Muscle of leg (tissue), 11 donors: ENCODE data around the gene ZBTB21. TPM values are rescaled to one million over a fixed set of nuclear protein-coding genes. Genes with fewer than 3 reads are reported as not detected.
A peak's percentile ranks its signal among the peaks of the same experiment; 100 is the strongest.

Source experiments
- DNase-seq: peaks from one replicate; pipeline ENCODE4 v3.0.0; 2013
- H3K27ac ChIP-seq: one replicate; pipeline ENCODE4 v1.5.1; 2013; ENCODE audit warnings: mild to moderate bottlenecking, low read length, control low read depth
- H3K27me3 ChIP-seq: one replicate; pipeline ENCODE4 v1.6.1; 2013; ENCODE audit warnings: low read length; ENCODE audit not compliant: control insufficient read depth, insufficient read depth
- H3K36me3 ChIP-seq: one replicate; pipeline ENCODE4 v1.6.1; 2013; ENCODE audit warnings: low read length; ENCODE audit not compliant: control insufficient read depth, insufficient read depth
- H3K4me1 ChIP-seq: one replicate; pipeline ENCODE4 v1.6.1; 2013; ENCODE audit warnings: low read length; ENCODE audit not compliant: control insufficient read depth, insufficient read depth
- H3K4me3 ChIP-seq: one replicate; pipeline ENCODE4 v1.5.1; 2013; ENCODE audit warnings: low read length, control low read depth
- H3K9me3 ChIP-seq: replicated peaks from 2 replicates; pipeline ENCODE4 v1.6.1; 2013; ENCODE audit warnings: low read depth, low read length; ENCODE audit not compliant: control insufficient read depth
- WGBS: methylation state at CpG from one replicate; pipeline ENCODE4 v1.1.5; 2013; ENCODE audit warnings: missing lambda C conversion rate; ENCODE audit not compliant: insufficient coverage; 5-methylcytosine and 5-hydroxymethylcytosine counted together
- polyA plus RNA-seq, 8 donors: library from polyadenylated mRNA; unstranded; fragments of 120-200 nt; gene quantifications; one replicate each; pipeline versions ENCODE4 v1.2.1 to v1.2.3, GENCODE V29; 2013; ENCODE audit warnings: inconsistent platforms in 1 of 8, low replicate concordance in 1 of 8; ENCODE audit not compliant: insufficient read length in 8 of 8, insufficient read depth in 1 of 8
- total RNA-seq: library from RNA; stranded (reverse); fragments of 120-200 nt; gene quantifications from one replicate; pipeline ENCODE4 v1.2.4, GENCODE V29; 2013

Gene ZBTB21
- total and polyA plus RNA-seq, 9 donors, result 3.5 to 8.4 (median 4.7) TPM

DNA sequence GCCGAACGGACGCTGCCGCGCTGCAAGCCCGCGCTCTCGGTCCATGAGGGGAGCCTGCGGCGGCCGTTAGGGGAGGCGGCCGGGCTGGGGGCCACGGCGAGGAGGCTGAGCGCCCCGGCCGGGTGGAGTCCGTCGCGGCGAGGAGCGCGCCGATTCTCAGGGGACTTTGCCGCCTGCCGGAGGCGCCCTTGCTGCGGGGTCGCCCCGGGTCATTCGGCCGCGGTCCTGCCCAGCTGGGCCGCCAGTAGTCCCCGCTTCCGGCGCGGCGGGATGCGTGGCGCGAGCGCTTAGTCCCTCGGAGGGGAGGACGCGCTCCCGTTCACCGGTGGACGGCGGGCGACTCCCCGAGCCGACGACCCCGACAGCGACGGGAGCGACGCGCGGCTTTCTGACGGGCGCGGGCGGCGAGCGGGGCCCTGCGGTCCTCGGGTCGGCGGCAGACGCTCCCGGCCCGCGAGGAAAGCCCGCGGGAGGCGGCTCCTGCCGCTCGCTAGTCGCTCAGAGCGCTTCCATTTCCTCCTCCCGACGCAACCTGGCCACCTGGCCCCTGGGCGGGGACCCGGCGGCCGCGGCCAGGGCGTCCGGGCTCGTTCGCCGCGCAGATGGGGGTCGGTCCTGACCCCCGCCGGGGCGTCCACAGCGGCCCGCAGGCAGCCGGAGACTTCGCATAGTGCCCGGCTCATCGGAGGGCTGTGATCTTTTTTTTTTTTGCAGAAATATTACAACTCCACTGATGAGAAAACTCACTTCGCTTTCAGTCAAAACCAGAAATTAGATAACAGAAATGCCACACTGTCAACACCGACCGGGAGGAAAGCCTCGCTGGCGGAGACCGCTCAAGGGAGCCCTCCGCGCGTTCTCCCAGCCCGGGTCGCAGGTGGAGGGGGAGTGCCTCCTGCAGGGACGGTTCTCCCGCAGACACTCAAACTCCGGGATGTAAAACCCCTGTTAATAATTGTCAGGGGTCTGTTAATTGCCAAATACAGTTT lies 641 bp upstream of the ZBTB21 start:
- peaks cover 8% of the 10 kb centered on the region for H3K27me3 ChIP-seq
- peaks cover 10% of the 10 kb centered on the region for H3K36me3 ChIP-seq
- peak overlapping the region; percentile 42 for H3K4me3 ChIP-seq
- no peak for DNase-seq
- peaks cover 24% of the 10 kb centered on the region for H3K4me1 ChIP-seq
- H3K9me3 ChIP-seq, result no peaks in the 10 kb centered on the region
- under 1% methylated on average over 106 of the region's 120 CpGs for WGBS
- H3K27ac ChIP-seq, result peak overlapping the region; percentile 47

DNA sequence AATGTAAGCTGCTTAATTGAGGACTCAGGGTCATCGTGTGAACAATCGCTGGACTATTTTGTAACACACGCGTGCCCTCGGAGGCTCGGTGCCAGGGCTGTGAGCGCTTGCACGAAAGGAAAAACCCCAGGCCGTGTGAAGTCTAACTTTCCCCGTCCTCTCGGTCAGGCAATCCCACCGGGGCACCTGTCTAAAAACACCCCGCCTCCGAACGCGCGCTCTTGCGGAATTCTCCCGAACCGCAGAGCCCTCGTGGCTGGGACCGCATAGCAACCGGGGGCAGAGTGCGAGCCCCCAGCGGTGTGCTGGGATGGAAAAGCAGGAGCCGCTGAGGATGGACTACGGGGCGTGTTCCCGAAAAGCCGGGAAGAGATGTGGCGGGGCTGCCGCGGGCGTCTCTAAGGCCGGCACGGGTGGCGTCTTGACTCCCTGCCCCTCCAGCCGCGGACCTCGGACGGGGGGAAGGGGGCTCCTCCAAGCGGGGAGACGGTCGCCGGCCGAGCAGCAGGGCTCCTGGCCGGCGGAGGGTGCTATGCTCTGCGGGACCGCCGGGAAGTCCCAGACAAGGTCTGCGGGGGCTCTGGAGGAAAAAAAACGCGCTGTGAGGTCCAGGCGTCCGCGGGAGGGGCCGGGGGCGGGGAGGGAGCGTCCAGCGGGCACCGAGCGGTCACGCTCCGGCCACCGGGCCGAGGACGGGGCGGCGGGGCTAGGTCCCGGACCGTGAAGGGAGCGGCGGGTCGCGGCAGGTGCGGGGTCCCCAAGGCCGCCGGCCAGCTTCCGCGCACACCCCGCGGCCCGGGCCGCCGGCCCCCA lies 936 bp downstream of the ZBTB21 start:
- Histone ChIP-seq H3K36me3 (peaks cover 10% of the 10 kb centered on the region), H3K27me3 (peaks cover 8% of the 10 kb centered on the region), H3K9me3 (no peaks in the 10 kb centered on the region), H3K4me3 (peak overlapping the region; percentile 81), H3K4me1 (peaks cover 24% of the 10 kb centered on the region), H3K27ac (peak overlapping the region; percentile 100)
- 1% methylated on average over 86 of the region's 86 CpGs for WGBS
- DNase-seq, result peak; percentile 71

DNA sequence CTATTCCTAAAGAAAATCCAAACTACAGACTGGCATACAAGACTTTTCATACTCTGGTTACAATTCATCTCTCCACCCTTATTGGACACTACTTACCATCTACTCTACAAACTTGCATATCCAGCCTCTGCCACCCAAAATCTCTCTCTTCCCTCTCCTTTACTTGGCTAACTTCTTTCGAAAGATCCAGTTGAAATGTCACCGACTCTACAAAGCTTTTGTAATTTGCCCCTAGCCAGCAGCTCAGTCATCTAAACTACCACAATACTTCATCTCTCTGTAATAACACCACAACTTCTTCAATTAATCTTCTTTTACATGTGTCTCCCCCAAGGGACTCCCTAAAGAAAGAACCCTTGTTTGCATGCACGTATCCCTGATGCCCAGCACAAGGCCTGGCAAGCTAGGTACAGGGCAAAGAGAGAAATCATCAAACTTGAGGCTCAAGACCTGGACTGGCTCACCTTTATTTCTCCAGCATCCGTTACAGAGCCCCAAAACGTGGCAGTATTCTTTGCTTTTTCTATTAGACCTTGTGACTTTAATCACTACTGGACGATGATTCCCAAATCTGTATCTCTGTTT lies 2.7 kb downstream of the ZBTB21 start:
- Histone ChIP-seq H3K9me3 (no peaks in the 10 kb centered on the region), H3K36me3 (peaks cover 10% of the 10 kb centered on the region), H3K4me3 (no peak overlapping the region), H3K27ac (no peak overlapping the region), H3K4me1 (peaks cover 13% of the 10 kb centered on the region), H3K27me3 (peaks cover 6% of the 10 kb centered on the region)
- DNase-seq, result no peak
- WGBS, result 93% methylated on average over 6 of the region's 6 CpGs

- Histone ChIP-seq H3K9me3 (no peaks in the 10 kb centered on the region), H3K36me3 (peaks cover 13% of the 10 kb centered on the region), H3K27me3 (peaks cover 4% of the 10 kb centered on the region), H3K27ac (no peak overlapping the region), H3K4me3 (no peak overlapping the region), H3K4me1 (peaks cover 8% of the 10 kb centered on the region)
- no peak for DNase-seq
- WGBS, result no CpG with 5 or more reads among the region's 1 CpG
These were observed 3.4 kb downstream of the ZBTB21 start for GRCh38 chr21:42006765-42007164.

DNA sequence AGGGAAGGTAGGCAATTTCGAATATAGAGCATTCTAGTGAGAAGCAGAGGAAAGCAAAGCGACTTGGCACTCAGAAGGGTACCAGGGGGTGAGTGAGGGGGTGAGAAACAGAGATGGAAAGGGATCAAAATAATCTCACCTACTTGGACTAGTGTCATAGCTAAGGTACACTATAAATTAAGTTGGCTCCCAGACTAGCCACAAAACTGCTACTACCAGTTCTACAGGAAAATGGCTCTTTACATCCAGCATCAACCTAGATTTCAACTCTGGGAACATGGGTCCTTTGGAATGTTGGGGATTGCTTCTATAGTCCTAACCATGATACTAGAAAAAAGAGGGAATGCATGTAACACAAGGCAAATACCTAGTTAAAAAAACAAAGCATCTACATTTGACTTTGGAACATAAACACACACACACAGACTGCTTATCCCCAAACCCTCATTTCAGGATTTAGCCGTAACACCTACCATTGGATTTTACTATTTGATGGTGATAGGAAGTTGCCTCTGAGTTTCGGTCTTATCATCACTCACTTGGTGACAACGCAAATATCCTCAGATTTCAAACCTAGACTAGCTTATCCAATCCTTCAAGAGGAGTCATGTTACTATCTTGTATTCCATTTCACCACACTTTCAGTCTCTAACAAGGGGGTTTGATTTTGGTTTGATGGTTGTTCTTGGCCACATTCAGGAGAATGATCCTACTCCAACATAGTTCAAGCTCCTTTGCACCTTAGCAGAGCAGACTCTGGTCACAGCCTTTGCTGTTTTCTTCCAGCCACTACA lies 5.6 kb downstream of the ZBTB21 start:
- peaks cover 3% of the 10 kb centered on the region for H3K4me1 ChIP-seq
- no CpG with 5 or more reads among the region's 5 CpGs for WGBS
- H3K27ac ChIP-seq, result no peak overlapping the region
- H3K9me3 ChIP-seq, result no peaks in the 10 kb centered on the region
- peaks cover 28% of the 10 kb centered on the region for H3K36me3 ChIP-seq
- no peak for DNase-seq
- no peaks in the 10 kb centered on the region for H3K27me3 ChIP-seq
- no peak overlapping the region for H3K4me3 ChIP-seq

GRCh38 chr21:42003051-42003461 lies 7.1 kb downstream of the ZBTB21 start:
- no peak for DNase-seq
- H3K27ac ChIP-seq, result no peak overlapping the region
- no peak overlapping the region for H3K4me3 ChIP-seq

DNA sequence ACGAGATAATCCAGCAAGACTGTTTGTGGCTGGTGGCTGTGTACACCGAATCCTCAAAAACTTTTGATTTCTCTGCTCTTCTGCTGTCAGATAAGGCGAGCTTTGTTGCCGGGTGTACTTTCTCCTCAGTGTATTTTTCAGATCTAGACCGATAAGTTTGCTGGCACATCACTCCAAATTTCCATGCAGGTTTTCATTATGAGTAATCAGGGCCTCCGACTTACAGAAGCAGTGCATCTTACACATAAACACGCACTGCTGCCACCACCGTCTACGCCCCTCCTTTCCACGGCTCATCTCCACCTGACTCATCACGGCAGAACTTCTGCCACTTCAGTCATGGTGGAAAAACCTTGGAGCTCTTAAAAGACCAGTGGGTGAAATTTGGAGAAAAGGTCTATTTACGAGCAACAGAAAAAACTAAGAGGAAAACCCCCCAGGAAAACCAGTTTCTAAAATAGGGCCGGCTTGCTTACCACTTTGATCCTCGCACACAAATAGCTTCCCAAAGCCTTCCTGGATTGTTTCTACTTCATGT lies 7.7 kb downstream of the ZBTB21 start:
- Histone ChIP-seq H3K27me3 (no peaks in the 10 kb centered on the region), H3K36me3 (peaks cover 21% of the 10 kb centered on the region), H3K27ac (no peak overlapping the region), H3K9me3 (no peaks in the 10 kb centered on the region), H3K4me3 (no peak overlapping the region), H3K4me1 (no peaks in the 10 kb centered on the region)
- 84% methylated on average over 5 of the region's 14 CpGs for WGBS
- no peak for DNase-seq

More at GRCh38 chr21:42003051-42003461, 7.1 kb downstream of the ZBTB21 start:
- H3K9me3 ChIP-seq, result no peaks in the 10 kb centered on the region
- H3K27me3 ChIP-seq, result no peaks in the 10 kb centered on the region
- H3K4me1 ChIP-seq, result no peaks in the 10 kb centered on the region
- WGBS, result 100% methylated on average over 1 of the region's 4 CpGs
- H3K36me3 ChIP-seq, result peaks cover 27% of the 10 kb centered on the region

DNA sequence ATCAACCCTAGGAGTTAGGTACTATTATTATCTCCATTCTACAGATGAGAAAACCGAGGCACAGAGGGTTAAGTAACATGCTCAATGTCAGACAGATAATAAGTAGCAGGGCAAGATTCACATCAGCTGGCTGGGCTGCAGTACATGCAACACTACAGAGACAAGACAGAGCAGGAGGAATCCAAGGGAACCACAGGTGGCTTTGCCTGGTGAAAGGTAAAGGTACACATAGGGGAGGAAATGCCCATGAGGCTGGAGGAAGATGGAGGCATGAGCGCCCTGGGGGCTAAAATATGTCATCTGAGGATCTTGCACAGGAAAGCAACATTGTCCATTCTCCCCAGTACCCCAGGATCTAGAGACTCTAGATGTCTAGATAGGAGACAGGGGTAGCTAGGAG lies 8.4 kb downstream of the ZBTB21 start:
- DNase-seq, result no peak
- WGBS, result no CpG with 5 or more reads among the region's 2 CpGs
- Histone ChIP-seq H3K27ac (no peak overlapping the region), H3K4me3 (no peak overlapping the region), H3K36me3 (peaks cover 25% of the 10 kb centered on the region), H3K9me3 (no peaks in the 10 kb centered on the region), H3K27me3 (no peaks in the 10 kb centered on the region), H3K4me1 (no peaks in the 10 kb centered on the region)

DNA sequence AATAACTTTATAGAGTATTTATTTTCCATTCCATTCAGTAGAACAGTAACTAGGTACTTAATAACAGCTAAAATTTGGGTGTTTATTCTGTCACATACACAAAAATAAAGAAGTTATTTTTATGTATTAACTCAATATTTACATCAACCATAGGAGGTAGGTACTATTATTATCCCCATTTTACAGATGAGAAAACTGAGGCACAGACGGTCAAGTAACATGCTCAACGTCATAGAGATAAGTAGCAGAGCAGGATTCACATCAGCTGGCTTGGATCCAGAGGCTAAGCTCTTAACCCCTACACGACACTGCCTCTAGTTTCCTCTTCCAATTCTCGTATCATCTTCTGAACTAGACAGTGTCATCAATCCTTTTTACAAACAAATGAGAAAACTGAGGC lies 9.3 kb downstream of the ZBTB21 start:
- peaks cover 29% of the 10 kb centered on the region for H3K36me3 ChIP-seq
- H3K27me3 ChIP-seq, result no peaks in the 10 kb centered on the region
- no peaks in the 10 kb centered on the region for H3K4me1 ChIP-seq
- H3K27ac ChIP-seq, result no peak overlapping the region
- 86% methylated on average over 1 of the region's 4 CpGs for WGBS
- no peak overlapping the region for H3K4me3 ChIP-seq
- no peak for DNase-seq
- peaks cover 5% of the 10 kb centered on the region for H3K9me3 ChIP-seq
